HG03354 (cell line): ENCODE data around the gene LARGE1.
"Not testable (repeated sequence)": the region's sequence is repeated elsewhere in the genome, so short reads cannot be mapped to it uniquely, and the experiment has no call there.

Experiments
- ATAC-seq: cut with Tn5 transposase; IDR thresholded peaks from one replicate; pipeline ENCODE4 v1.9.1; 2021; ENCODE audit warnings: mild to moderate bottlenecking; ENCODE audit not compliant: unreplicated experiment, poor library complexity, severe bottlenecking

LARGE1 gene

DNA sequence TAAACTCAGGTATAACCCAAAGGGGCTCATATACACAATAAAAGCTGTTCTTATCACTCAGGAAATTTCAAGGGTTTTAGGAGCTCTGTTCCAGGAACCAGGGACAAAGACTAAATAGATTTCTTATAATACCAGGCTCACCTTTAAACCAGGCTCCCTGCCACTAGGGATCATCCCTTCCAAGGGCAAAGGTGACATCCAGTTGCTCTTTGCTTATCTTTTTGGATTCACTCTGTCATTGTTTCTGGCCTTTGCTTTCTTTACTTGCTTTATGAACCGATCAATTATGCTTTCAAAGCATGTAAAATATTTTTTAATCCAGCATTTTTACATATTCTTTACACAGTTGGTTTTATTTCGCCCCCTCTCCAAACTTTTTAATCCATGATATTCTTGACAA, 540.4 kb downstream of the LARGE1 start:
- no peak for ATAC-seq

DNA sequence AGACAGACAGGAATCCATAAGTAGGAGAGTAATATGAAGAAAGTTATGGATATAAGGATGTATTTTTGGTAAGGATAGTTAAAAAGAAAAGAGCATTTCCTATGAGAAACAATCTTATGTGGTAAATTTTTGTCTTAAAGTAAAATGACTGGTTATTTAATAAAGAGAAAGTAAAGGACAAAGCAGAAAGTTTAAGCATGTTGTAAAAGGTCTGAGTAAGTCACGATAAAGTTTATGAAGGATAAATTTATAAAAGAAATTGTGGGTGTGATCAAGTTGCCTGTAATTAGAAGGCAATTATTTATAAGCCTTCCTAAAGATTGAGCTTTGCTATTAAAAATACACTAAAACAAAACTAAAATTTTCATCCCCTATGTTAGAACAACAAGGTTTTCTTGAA, 547.4 kb downstream of the LARGE1 start:
- no peak for ATAC-seq

DNA sequence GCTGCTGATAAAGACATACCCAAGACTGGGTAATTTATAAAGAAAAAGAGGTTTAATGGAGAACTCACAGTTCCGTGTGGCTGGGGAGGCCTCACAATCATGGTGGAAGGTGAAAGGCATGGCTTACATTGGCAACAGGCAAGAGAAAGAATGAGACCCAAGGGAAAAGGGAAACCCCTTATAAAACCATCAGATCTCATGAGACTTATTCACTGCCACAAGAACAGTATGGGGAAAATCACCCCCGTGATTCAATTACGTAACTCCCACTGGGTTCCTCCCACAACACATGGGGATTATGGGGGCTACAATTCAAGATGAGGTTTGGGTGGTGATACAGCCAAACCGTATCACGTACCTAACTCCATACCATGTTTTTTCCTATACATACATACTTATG, 557.0 kb downstream of the LARGE1 start:
- not testable (repeated sequence) for ATAC-seq

DNA sequence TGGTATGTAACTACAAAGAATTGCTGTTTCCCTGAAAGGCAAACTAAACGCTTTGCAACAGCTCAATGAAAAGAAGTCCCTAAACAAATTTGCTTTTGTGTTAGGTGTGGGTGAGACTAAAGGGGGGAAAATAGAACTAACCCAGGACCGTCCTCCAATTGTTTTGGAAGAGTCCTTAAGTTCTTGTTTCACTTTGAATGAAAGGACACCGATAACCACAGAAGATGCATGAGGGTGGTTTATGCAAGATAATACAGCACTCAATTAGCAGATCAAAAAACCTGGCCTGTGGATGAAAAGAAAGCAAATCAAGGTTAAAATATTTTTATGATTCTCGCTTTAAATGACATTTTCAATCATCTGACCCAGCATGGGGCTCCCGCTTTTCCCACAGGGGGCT, 557.6 kb downstream of the LARGE1 start:
- no peak for ATAC-seq

DNA sequence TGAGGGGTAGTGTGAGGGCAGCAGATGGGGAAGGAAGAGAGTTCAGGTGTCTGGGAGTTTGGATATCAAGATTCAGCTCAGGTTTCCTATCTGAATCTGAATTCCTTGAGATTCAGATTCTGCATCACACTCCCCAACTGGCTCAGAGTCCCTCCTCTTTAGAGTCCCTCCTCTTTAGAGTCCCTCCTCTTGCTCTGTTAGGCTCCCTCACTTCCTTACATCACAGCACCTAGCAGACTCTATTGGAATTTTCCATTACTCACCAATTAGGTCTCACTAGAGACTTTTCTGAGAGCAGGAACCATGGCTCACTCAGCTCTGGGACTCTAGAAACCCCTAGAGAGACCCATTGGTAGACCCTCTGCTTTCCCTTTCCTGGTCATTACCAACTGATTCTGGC, 558.7 kb downstream of the LARGE1 start:
- ATAC-seq = no peak

DNA sequence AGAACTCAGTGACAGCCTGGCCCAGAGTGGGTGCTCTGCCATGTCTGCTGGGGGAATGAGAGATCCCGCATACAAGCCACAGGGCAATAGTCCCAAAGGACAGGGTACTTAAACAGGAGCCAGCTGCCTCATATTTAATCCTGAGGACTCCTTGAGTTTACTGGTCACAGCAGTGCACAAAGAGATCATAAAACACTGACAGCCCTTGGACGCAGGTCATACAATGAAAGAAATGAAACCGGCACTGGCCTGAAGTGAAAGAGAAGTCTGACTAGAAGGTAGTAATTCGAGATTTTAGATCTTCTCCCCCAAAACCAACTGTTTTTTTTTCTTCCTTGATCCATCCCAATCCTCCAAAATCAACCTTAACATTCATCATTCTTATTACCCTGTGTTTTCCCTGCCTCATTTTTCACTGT, 562.3 kb downstream of the LARGE1 start:
- ATAC-seq = no peak

DNA sequence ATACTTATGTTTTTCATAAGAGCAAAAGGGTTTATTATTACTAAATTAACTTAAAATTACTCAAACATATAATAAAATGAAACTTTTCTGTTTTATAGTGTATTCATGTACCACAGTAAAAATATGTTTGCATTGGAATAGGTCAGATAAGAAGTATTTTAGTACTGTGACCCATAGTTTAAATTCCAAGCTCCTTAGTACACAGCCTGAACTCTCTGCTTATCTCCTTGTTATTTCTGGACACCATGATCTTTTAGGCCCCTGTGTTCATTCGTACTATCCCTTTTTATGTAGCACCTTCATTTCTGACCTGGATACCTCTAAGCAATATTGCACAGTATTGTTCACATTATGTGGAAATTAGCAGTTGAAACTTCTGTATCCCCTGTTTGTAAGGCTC, 565.3 kb downstream of the LARGE1 start:
- no peak for ATAC-seq

DNA sequence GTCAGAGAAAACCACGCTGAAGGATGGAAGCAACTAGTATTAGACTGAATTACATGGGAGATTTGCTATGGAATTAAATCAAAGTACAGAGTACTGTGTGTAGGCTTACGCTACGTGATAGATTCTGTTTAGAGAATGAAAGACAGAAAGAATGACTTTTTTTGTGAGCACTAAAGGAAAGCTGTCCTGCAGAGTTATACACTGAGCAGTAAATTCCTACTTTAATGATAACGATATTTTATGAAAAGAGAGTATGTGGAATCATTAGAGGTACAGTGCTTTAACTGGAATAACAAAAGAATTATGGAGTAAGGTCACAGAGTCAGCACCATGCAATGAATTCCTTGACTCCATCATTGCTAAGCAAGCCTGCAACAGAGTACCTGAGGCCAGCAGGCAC, 566.8 kb downstream of the LARGE1 start:
- no peak for ATAC-seq

DNA sequence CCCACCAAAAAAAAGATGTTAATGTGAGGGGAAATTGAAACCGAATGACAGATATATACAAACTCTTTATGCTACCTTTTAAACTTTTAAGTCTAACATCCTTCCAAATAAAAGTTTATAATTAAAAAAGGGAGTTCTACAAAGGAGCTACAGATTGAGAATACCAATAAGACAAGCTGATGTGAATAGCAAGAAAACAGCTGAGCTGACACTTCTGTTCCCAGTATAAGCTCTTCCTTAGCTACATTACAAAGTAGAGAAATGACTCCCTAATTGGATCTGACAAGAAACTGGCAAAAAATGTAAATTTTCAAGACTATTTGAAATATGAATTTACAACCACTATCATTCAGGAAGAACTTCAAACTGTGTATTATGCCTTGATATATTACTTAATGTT, 567.5 kb downstream of the LARGE1 start:
- ATAC-seq = no peak

DNA sequence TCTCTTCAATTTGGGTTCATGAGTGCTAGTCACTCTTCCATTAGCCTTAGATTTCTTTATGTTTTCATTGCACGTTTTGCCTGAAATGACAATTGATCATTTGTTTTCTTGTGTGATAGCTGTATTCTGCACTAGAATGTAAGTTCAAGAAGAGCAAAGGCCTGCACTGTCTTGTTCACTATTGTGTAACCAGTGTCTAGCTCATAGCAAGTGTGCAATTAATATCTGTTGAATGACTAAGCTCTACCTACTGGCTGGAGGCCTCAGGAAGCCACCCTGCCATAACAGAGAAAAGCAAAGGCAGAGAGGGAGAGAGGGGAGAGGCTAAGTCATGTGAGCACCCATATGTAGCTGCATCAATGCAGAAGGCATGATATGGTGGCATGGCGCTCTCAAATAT, 569.3 kb downstream of the LARGE1 start:
- no peak for ATAC-seq

DNA sequence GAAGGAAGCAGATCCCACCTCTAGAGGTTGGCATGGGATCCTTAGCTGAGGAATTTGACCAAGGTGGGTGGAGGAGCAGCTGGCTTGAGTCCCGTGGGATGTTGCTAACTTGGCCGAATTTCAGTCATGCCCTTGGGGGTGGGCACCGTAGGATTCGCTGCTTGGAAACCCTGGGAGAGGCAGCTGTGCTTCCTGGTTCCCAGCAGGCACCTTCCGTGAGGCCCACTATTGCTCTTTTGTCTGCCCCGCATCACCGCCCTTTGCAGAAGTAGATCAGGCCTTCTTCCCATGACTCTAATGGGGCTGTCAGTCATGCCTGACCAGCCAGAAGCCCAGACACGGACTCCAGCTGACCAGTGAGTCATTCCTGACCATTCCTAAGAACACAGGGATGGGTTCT, 569.8 kb downstream of the LARGE1 start:
- ATAC-seq = no peak

DNA sequence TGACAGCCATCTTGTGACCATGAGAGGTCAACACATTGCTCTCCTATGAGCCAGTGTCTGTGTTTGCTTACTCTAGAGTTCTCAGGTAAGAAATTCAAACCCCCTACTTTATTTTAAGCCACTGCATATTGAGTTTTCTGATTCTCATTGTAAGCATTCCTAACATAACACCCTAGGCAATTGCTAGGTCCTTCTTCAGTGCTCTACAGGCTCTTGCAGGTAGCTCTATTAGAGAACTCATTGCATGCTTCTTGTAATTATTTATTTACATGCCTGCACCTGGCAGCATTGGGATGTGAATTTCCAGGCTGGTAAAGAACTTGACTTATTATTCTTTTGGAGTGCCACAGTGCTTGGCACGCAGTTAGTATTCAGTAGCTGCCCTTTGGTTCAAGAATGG, 573.3 kb downstream of the LARGE1 start:
- no peak for ATAC-seq

DNA sequence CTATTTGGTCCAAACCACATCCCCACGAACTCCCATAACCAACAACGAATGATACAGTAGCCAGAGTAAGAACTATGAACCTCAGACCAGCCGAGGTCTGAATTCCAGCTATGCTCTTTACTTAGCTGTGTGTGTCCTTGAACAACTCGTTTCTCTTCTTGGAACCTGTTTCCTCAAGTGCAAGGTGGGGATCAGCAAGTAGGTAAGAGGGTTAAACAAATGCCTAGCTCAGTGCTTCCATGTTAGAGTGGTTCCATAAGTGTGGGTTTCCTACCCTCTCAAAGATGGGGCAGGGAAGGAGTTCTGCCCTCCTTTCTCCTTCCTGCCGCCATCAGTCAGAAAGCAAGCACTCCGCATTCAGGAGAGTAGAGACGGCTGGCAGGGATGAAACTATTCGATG, 578.7 kb downstream of the LARGE1 start:
- no peak for ATAC-seq

DNA sequence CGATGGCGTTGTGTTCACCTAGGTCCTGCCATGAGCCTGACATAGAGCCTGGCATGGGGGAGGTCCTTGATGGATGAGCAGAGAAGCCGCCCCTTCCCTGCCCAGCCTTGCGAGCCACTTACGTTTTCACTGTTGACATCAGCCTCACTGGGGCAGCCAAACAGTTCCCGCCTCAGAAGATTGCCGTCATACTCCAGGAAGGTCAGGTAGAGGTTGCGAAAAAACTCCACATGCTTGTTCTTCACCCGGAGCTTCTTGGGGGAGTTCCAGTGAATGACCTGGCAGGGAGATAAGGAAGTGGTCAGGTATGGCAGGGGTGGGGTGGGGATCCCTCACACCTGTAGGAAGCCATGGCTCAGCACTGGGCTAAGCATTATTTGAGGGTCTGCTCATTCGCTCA, 582.8 kb downstream of the LARGE1 start:
- no peak for ATAC-seq

DNA sequence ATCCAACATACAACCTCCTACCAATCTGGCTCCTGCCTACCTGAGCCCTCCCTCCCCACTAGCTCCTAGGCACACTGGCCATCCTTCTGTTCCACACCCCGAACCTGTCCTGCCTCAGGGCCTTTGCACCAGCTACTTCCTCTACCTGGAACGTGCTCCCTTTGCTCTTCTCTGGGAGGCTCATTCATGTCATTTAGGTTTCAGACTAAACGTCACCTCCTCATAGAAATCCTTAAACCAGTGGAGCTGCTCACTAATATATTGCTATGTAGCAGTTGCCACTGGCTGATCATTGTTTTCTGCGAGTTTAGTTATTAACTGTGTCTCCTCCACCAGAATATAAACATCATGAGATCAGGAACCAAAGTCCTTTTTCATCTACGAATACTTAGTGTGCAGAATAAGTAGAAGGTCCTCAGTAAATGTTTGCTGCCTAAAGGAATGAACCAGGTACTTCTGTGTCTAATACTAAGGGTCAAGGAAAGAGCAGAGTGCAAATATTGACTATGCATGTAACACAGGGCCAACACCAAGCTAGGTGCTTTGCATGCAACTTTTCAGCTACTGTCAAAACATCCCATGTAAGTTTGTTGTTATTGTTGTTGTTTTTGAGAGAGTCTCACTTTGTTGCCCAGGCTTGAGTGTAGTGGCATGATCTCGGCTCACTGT, 584.5 kb downstream of the LARGE1 start:
- ATAC-seq = no peak

DNA sequence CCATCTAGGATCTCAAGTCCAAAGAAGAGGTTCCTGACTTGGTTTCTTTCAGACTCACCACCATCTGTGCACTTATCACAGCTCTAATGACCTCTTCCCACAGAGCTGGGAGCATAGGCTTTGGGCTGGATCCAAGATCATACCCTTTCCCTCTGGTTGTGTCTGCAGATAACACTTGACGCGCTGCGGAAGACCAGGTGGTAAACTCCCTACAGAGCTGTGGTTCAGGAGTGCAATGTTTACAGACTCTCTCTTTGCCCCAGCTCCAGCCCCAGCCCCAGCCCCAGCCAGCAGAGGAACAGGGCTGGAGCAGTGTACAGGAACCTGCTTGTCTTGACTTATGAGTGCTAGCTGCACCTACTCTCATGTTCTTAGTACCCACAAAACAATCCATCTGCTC, 587.7 kb downstream of the LARGE1 start:
- ATAC-seq = no peak

DNA sequence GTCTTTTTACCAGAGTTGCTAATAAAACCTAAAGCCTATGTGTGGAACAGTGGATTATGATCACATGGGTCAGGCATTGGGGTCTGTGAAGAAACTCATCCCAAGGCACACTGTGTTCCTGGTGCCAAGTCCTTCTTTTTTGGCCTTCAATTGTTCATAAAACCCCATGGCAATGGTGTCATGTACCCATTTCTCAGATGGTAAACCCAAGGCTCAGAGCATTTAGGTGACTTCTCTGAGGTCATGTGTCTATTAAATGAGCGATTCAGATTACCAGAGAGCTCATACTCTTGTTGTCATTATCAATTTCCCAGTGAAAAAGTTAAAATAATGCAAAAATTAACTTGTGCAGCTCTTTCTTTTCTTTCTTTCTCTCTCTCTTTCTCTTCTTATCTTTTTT, 589.3 kb downstream of the LARGE1 start:
- no peak for ATAC-seq

DNA sequence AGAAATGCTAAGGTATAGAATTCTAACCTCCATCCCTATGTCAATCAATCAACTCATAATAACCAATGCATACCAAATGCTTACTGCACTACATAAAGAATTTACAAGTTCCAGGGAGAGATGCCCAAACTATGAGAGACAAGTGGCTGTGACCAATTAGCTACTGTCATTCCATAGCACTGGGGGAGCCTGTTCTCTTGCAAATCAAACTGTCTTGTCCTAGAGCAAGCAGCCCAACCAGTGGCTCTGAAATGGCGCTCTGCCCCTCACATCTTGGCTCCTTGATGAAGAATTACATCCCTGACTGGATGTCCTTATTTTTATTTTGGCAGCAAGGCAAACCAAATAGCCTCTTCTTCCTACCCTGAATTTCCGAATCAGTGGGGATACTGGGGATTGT, 589.7 kb downstream of the LARGE1 start:
- no peak for ATAC-seq

DNA sequence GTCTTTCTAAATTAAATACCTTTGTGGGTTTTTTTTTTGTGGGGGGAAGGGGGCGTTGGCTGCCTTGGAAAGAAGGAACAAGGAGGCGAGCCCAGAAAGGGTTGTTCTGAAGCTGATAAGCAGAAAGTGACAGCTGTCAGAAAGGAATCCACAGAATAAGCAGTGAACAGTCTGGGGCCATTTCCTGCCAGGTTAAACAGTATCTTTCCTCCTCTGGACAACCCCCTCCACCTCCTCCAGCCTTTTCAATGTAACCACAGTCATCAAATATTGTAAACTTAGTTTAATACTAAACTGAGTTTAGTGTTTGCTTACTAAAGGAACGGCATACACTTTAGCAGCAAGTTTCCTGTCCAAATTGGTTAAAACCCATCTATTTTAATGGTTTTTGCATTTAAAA, 590.9 kb downstream of the LARGE1 start:
- ATAC-seq = no peak

DNA sequence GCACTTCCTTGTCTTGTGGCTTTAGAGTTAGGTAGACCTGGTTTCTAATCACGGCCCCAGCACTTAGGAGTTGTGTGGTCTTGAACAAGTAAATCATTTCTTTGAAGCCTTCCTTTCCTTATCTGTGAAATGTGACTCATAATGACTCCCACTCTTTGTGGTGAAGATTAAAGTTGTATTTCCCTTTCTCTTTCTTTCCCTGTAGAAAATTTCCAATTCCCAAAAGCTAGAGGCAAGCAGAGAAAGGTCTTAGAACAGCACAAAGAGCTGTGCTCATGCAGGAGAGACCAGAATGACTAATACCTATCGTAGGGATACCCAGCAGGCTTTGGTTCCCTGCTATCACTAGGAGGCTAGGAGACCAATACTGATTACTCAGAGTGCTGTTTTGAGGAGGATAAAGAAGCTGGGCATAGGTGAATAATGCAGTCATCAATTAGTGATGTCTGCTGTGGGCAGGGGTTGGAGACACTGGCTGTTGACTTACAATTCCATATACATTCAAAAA, 591.4 kb downstream of the LARGE1 start:
- ATAC-seq = no peak

DNA sequence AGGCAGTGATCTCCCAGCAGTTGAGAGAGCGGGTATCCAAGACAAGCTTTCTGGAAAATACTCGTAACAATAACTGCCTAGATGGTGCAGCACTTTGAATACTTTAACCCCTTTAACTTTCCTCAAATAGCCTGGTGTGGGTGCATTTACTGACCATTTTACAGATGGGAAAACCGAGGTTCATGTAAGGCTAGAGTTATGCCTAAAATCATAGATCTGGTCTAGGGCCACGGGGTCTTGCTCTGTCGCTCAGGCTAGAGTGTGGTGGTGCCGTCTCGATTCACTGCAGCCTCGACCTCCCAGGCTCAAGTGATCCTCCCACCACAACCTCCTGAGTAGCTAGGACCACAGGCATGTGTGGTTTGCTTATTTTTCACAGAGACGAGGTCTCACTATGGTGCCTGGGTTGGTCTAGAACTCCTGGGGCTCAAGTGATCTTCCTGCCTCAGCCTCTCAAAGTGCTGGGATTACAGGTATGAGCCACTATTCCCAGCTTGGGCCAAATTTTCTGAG, 592.9 kb downstream of the LARGE1 start:
- ATAC-seq = no peak
